Hematopoietic multipotent progenitor cell treated with erythropoietin and hydrocortisone succinate and interleukin-3 and kit ligand, for 15 days (in vitro differentiated cells): ENCODE results near the gene DSP.

Source experiments
- DNase-seq: peaks from one replicate; pipeline ENCODE4 v3.0.0-alpha.2; 2015; ENCODE audit warnings: low spot score

DSP gene

DNA sequence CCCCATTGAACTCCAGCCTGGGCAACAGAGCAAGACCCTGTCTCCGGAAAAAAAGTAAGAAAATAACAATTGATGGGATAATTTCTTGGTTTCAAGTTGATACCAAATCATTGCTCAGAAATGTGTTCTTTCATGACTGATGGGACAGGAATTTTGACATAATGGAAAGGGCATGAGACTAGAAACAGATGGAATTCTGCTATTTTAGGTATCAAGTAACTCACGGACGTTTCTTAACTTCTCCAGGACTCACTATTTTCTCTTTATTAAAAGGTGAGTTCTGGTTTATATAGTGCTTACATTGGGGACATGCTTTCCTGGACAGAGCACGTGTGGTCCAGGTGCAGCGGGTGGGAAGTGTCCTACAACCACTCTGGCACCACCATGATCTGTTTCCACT is 6.0 kb upstream of the DSP start:
- DNase-seq = no peak

GRCh38 chr6:7537565-7538174 is 3.8 kb upstream of the DSP start:
- no peak for DNase-seq

DNA sequence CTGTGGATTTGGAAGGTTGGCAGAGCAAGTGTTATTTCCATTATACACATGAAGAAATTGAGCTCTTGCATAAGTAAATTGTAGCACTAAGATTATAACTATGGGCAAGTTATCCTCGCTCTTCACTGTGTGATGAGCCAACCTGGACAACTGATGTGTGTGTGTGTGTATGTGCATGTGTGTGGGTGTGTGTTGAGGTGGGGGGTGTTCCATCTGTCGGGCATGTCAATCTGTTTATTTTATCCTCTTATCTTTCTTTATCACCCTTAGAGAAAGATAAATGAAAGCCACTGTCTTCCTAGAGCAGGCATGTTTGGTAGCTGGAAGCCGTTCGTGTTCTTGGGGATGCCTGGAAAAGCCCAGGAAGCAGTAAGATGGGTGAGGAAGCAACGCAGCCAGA is 3.0 kb upstream of the DSP start:
- no peak for DNase-seq

GRCh38 chr6:7540595-7540994 is 876 bp upstream of the DSP start:
- DNase-seq = no peak

GRCh38 chr6:7542065-7542873 is 798 bp downstream of the DSP start:
- DNase-seq = no peak

GRCh38 chr6:7542874-7543624 is 1.6 kb downstream of the DSP start:
- DNase-seq = no peak

GRCh38 chr6:7543789-7544424 is 2.4 kb downstream of the DSP start:
- DNase-seq = no peak

DNA sequence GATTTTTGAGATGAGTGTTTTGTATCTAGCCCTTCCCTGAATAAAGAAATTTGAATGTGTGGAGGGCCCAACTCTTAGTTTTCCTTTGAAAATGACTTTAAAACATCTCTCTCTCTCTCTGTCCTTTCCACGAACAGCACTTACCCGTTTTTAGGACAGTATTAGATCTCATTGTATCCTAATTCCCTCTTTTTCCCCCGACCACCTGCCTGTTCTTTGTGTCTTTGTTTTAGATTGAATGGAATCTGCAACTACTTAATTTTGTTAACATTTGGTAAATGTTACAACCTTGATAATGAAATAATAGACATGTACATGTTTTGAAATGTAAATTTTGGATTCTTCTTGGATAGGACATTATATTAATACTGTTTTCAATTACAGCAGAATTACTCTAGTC is 3.1 kb downstream of the DSP start:
- DNase-seq = no peak

DNA sequence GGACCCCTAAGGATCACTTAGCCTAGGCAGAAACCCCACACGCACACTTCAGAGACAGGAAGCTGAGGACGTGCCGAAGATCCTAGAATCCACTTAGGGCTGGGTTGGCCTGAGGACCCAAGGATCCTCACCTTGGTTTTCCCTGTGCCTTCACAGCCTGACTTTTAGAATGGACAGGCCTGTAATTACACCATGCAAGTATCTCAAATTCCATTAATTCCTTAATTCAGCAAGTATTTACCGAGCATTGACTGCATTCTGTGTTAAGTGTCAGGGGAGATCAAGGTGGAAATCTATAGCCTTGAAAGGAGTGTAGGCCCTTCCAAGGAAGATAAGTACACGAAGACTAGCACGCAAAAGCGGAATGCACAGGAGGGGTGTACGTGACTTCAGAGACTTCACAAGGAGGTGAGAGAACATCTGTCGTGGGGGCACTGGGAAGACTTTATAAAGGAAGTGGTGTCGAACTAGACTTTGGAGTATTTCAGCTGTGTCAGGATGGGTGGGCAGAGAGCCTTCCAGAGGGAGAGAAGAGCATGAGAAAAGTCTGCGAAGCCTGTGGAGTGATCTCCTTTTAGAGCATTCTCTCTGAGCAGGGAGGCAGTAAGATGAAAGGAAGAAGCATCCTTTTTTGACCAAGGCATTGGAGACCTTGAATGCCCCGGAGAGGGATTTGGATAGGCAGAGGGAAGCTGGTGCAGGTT is 4.0 kb downstream of the DSP start:
- DNase-seq = no peak

DNA sequence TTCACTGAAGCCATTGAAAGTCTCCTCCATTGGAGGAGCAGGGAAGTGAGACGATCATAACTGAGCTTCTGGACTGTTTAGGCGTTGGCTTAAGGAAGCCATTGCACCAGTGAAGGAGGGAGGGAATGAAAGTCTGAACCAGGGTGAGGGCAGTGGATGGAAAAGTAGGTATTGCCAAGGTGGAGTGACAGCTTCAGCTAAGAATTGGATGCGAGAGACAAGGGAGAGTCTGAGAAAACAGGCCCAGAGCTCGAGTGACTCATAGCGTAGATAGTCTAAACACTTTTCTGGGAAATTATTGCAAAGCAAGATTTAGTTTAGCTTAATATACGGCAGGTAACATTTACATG is 4.5 kb downstream of the DSP start:
- no peak for DNase-seq

DNA sequence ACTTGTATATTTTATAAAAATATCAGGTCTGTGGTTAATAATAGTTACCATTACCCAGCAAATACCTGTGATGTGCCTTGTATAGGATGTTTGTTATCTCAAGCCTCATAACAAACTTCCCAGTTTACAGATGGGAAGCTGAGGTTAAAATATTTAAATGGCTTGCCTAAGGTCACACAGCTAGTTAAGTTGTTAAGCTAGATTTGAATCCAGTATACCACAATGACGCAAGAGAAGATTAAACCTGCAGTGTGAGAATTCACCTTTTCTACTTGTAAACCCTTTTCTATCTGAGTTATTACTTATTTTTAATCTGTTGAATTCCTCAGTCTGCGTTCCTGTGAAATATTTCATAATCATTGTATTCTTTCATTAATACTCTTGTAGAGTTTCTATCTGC is 4.9 kb downstream of the DSP start:
- no peak for DNase-seq

- DNase-seq = no peak
Observed at GRCh38 chr6:7546896-7547295, 5.4 kb downstream of the DSP start.

DNA sequence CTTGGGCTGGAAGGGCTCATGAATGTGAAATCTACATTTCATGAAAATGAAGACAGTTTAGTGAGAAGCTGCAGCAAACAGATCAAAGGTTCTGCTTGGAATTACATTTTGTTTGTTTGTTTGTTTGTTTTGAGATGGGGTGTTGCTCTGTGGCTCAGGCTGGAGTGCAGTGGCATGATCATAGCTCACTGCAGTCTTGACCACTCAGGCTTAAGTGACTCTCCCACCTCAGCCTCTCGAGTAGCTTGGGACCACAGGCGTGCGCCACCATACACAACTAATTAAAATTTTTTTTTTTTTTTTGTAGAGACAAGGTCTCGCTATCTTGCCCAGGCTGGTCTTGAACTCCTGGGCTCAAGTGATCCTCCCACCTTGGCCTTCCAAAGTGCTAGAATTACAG is 5.8 kb downstream of the DSP start:
- DNase-seq = no peak

- no peak for DNase-seq
Observed at GRCh38 chr6:7550433-7550801, 8.9 kb downstream of the DSP start.

DNA sequence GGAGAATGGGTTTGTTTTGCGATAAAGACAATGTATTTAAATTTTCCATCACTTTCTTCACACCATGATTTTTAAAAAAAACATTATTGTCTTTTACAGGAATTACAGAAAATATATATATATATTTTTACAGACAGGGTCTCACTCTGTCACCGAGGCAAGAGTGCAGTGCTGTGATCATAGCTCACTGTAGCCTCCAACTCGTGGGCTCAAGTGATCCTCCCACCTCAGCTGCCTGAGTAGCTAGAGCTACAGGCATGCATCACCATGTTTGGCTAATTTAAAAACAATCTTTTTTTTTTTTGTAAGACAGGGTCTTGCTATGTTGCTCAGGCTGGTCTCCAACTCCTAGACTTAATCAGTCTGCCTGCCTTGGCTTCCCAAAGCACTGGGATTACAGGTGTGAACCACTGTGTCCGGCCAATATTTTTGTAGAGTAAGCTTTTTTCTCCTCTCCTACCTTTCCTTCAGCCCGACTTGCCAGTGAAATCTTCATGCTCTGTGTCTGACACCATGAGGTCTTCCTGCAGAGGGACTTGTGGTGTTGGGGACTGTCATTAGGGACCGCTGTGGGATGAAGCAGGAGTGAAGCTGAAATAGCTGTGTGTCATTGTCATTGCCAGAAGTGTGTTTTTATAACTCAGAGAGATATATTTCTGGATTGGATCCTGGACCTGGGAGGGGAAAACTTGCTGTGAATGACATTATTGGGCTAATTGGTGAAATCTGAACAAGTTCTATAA is 13.2 kb downstream of the DSP start:
- no peak for DNase-seq

- no peak for DNase-seq
Observed at GRCh38 chr6:7555671-7556070, 14.2 kb downstream of the DSP start.

DNA sequence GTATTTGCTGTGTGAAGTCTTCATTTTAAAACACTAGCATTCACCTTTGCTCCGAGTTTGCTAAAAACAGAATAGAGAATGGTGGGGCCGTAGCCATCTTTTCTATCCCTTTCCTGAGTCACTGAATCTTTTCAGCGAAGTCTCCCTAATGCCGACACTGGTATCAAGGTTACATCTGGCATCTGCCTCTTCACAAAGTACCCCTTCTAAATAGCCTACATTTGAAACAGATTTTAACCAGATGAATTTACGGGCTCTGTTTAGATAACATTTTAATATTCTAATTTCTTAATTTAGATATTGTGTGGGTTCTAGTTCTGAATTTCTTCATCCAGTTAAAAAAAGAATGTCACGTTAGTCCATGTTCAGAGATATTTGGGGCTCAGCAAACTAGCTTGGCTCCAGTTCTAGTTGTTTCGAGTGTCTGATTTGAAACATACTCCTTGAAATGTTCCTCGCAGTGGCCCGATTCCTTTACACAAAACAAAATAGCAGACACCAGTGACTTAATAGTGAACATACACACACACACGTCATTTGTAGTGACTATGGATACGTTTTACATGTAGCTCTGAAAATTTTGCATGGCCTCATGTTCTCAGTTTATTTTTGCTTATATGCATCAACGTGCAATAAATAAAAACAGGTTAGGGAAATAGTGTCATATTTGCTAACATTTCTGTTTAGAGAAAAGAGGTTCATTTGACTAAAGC is 15.1 kb downstream of the DSP start:
- no peak for DNase-seq

DNA sequence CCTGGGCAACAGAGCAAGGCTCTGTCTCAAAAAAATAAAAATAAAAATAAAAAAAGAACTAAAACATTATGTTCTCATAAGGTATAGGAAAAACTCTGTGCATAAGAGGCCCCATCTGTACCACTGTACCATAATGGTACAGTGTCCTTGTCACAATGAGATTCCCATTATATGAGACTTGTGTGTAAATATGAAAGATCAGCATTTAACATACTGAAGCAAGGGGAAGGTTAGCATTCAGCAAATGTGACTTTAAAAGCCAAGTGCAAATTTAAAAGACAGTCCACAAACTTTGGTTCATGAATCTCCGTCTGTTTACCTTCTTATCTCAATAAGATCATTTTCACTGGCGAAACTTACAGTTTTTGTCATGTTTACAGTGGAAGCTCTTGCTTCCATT is 16.2 kb downstream of the DSP start:
- no peak for DNase-seq

DNA sequence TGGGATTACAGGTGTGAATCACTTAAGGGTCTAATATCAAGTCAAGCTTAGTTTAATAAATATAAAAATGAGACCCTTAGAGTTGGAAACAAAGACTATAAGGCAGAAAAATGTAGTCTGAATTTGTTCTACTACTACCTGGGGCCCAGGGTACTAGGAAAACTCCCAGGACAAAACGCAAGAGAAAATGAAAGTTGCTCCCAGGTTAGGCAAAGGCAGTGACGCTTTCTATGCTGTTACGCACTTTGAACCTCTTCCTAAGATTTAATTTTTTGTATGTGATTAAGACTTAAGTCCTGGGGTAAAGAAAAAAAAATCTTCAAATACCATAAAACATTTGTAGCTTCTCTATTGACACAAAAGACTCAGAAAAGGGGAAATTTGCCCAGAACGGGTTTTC is 17.3 kb downstream of the DSP start:
- DNase-seq = no peak

- DNase-seq = no peak
Observed at GRCh38 chr6:7559196-7559595, 17.7 kb downstream of the DSP start.
